GM23338 (cell line): Measurements from ENCODE around the gene TFF2. TPM values are rescaled to one million over a fixed set of nuclear protein-coding genes. Genes with fewer than 3 reads are reported as not detected.

ENCODE experiments used
- ATAC-seq: fragments of 200-7000 bp; cut with Tn5 transposase; 3 replicates; pipeline ENCODE4 v1.9.1; 2020
- DNase-seq: peaks from one replicate; pipeline ENCODE4 v3.0.0-alpha.2; 2015; ENCODE audit warnings: low spot score
- H2AFZ ChIP-seq: fragments of 200-600 bp; sonication (generic); 2 replicates; pipeline ENCODE4 v1.8.0; 2016; ENCODE audit warnings: antibody characterized with exemption, mild to moderate bottlenecking, moderate library complexity
- H3F3A ChIP-seq: fragments of 200-600 bp; sonication (generic); replicated peaks from 2 replicates; pipeline ENCODE4 v1.8.0; 2017; ENCODE audit warnings: antibody characterized with exemption, mixed run types, low read depth
- H3K27ac ChIP-seq: fragments of 200-600 bp; sonication (generic); 2 replicates; pipeline ENCODE4 v1.6.1; 2016; ENCODE audit warnings: low read depth
- H3K27me3 ChIP-seq: fragments of 200-600 bp; sonication (generic); 2 replicates; pipeline ENCODE4 v1.8.0; 2016; ENCODE audit warnings: mild to moderate bottlenecking, mixed run types, moderate library complexity; ENCODE audit not compliant: insufficient read depth
- H3K36me3 ChIP-seq: fragments of 200-600 bp; sonication (generic); 2 replicates; pipeline ENCODE4 v1.8.0; 2016; ENCODE audit warnings: mild to moderate bottlenecking; ENCODE audit not compliant: insufficient read depth
- H3K4me1 ChIP-seq: fragments of 200-600 bp; sonication (generic); 2 replicates; pipeline ENCODE4 v1.8.0; 2016; ENCODE audit warnings: mild to moderate bottlenecking, moderate library complexity; ENCODE audit not compliant: insufficient read depth
- H3K4me2 ChIP-seq: fragments of 200-600 bp; sonication (generic); 2 replicates; pipeline ENCODE4 v1.7.1; 2017; ENCODE audit warnings: mixed run types
- H3K4me3 ChIP-seq: fragments of 200-600 bp; sonication (generic); 2 replicates; pipeline ENCODE4 v1.6.1; 2016; ENCODE audit warnings: mixed run types
- H3K79me2 ChIP-seq: fragments of 200-600 bp; sonication (generic); replicated peaks from 2 replicates; pipeline ENCODE4 v1.8.0; 2017; ENCODE audit warnings: mild to moderate bottlenecking; ENCODE audit not compliant: insufficient read depth
- H3K9me2 ChIP-seq: fragments of 200-600 bp; sonication (generic); 2 replicates; pipeline ENCODE4 v1.8.0; 2017; ENCODE audit not compliant: insufficient read depth
- H4K20me1 ChIP-seq: fragments of 200-600 bp; sonication (generic); replicated peaks from 2 replicates; pipeline ENCODE4 v1.8.0; 2017; ENCODE audit warnings: mild to moderate bottlenecking; ENCODE audit not compliant: insufficient read depth
- H3K27ac Mint-ChIP-seq: 2 replicates; pipeline ENCODE4 v1.8.0; 2020; ENCODE audit warnings: inconsistent platforms, mild to moderate bottlenecking, moderate library complexity, mixed read lengths
- H3K27me3 Mint-ChIP-seq: 3 replicates; pipeline ENCODE4 v1.8.0; 2022; ENCODE audit warnings: low read depth, mild to moderate bottlenecking, moderate library complexity, mixed read lengths, inconsistent platforms; ENCODE audit not compliant: insufficient read depth, poor library complexity
- H3K36me3 Mint-ChIP-seq: 3 replicates; pipeline ENCODE4 v1.8.0; 2021; ENCODE audit warnings: low read depth, mild to moderate bottlenecking, inconsistent platforms, moderate library complexity, mixed read lengths
- H3K4me1 Mint-ChIP-seq: 3 replicates; pipeline ENCODE4 v1.8.0; 2020; ENCODE audit warnings: mild to moderate bottlenecking, inconsistent platforms, mixed read lengths
- H3K4me3 Mint-ChIP-seq: 3 replicates; pipeline ENCODE4 v1.8.0; 2021; ENCODE audit warnings: moderate library complexity, mild to moderate bottlenecking, inconsistent platforms, mixed read lengths
- H3K9me3 Mint-ChIP-seq: 3 replicates; pipeline ENCODE4 v1.8.0; 2020; ENCODE audit warnings: moderate library complexity, mild to moderate bottlenecking, inconsistent platforms, mixed read lengths
- CREB1 ChIP-seq: fragments of 250-450 bp; sonication (Bioruptor Pico); IDR thresholded peaks from 2 replicates; pipeline ENCODE4 v1.5.0; 2020; ENCODE audit warnings: low read depth, mild to moderate bottlenecking, moderate library complexity
- EZH2 ChIP-seq: fragments of 200-600 bp; sonication (generic); IDR thresholded peaks from one replicate; pipeline ENCODE4 v1.8.0; 2017; ENCODE audit warnings: antibody characterized with exemption, mild to moderate bottlenecking, low read depth; ENCODE audit not compliant: unreplicated experiment
- JUNB ChIP-seq: IDR thresholded peaks from one replicate; pipeline ENCODE4 v1.6.1; 2016; ENCODE audit warnings: antibody characterized with exemption; ENCODE audit not compliant: unreplicated experiment
- NANOG ChIP-seq: IDR thresholded peaks from 2 replicates; pipeline ENCODE4 v1.6.1; 2016; ENCODE audit warnings: antibody characterized with exemption, borderline replicate concordance
- POLR2AphosphoS5 ChIP-seq: IDR thresholded peaks from 2 replicates; pipeline ENCODE4 v1.6.1; 2016; ENCODE audit warnings: antibody characterized with exemption, low read depth
- ZNF331 ChIP-seq: fragments of 250-450 bp; sonication (Bioruptor Pico); IDR thresholded peaks from 2 replicates; pipeline ENCODE4 v1.5.0; 2020; ENCODE audit warnings: low read depth, mild to moderate bottlenecking, moderate library complexity
- polyA plus RNA-seq: library from polyadenylated mRNA; unstranded; fragments of >200 nt; fragmentation: Nextera tagmentation; extraction: Ambion mirVana; gene quantifications from 2 replicates; pipeline ENCODE4 v1.2.1, GENCODE V29; 2016
- total RNA-seq: library from RNA; depleted of rRNA; stranded (reverse); fragments of >200 nt; shearing (Covaris generic); gene quantifications from 2 replicates; pipeline ENCODE4 v1.2.3, GENCODE V29; 2014; rRNA removed

TFF2 gene
- total and polyA plus RNA-seq, 2 experiments from 2014 or later = not detected

GRCh38 chr21:42297377-42297776 is 53.4 kb downstream of the TFF2 start:
- H3K4me2 ChIP-seq = no peak overlapping the region
- H3K79me2 ChIP-seq = no peaks in the 10 kb centered on the region
- Mint-ChIP-seq H3K4me3 (no peak overlapping the region), H3K27me3 (peaks cover 17% of the 10 kb centered on the region), H3K36me3 (peaks cover 2% of the 10 kb centered on the region; the same call in 1 of the 3 replicates), H3K9me3 (no peaks in the 10 kb centered on the region), H3K27ac (no peak overlapping the region), H3K4me1 (peaks cover 9% of the 10 kb centered on the region)
- no peaks in the 10 kb centered on the region for H4K20me1 ChIP-seq
- ATAC-seq (no peak), DNase-seq (no peak)
- H3K27ac ChIP-seq = no peak overlapping the region
- H3K36me3 ChIP-seq = no peaks in the 10 kb centered on the region
- no peak for TF ChIP-seq POLR2AphosphoS5
- TF ChIP-seq EZH2 = no peak
- TF ChIP-seq ZNF331 = no peak
- no peak for TF ChIP-seq NANOG
- no peaks in the 10 kb centered on the region for H3K4me1 ChIP-seq
- H3F3A ChIP-seq = no peaks in the 10 kb centered on the region
- H3K4me3 ChIP-seq = no peak overlapping the region
- no peak overlapping the region for H2AFZ ChIP-seq
- H3K9me2 ChIP-seq = no peaks in the 10 kb centered on the region
- H3K27me3 ChIP-seq = no peaks in the 10 kb centered on the region

- Histone ChIP-seq H3K4me3 (no peak overlapping the region), H3F3A (no peaks in the 10 kb centered on the region), H3K79me2 (no peaks in the 10 kb centered on the region), H4K20me1 (no peaks in the 10 kb centered on the region), H3K4me2 (no peak overlapping the region), H3K36me3 (no peaks in the 10 kb centered on the region), H2AFZ (no peak overlapping the region), H3K27ac (no peak overlapping the region), H3K27me3 (no peaks in the 10 kb centered on the region), H3K4me1 (no peaks in the 10 kb centered on the region), H3K9me2 (no peaks in the 10 kb centered on the region)
- TF ChIP-seq JUNB = no peak
- no peak for TF ChIP-seq CREB1
- Mint-ChIP-seq H3K27ac (no peak overlapping the region), H3K27me3 (peaks cover 14% of the 10 kb centered on the region), H3K4me1 (peaks cover 9% of the 10 kb centered on the region), H3K9me3 (no peaks in the 10 kb centered on the region), H3K4me3 (no peak overlapping the region), H3K36me3 (peaks cover 2% of the 10 kb centered on the region; the same call in 1 of the 3 replicates)
- no peak for ATAC-seq
- DNase-seq = no peak
These were observed 54.3 kb downstream of the TFF2 start for GRCh38 chr21:42296501-42296900.

Other genes with a start within 250 kb of the TFF2 start
- gene ABCG1, start 131.9 kb downstream of the TFF2 start, total RNA-seq = 4.4 and 7.3 TPM in 2 replicates
- 1.3 and 1.7 TPM in 2 replicates for gene ABCG1, start 131.9 kb downstream of the TFF2 start, polyA plus RNA-seq
- gene TFF3, start 35.6 kb downstream of the TFF2 start, total RNA-seq = 1.2 TPM in 1 of 2 replicates, not detected in the other
- 3.1 and 3.3 TPM in 2 replicates for gene TFF3, start 35.6 kb downstream of the TFF2 start, polyA plus RNA-seq
- not detected in 2 replicates for gene TFF1, start 15.5 kb upstream of the TFF2 start, total RNA-seq
- not detected in 2 replicates for gene TFF1, start 15.5 kb upstream of the TFF2 start, polyA plus RNA-seq
- gene TMPRSS3, start 45.1 kb upstream of the TFF2 start, total RNA-seq = 0.17 TPM in 1 of 2 replicates, not detected in the other
- gene TMPRSS3, start 45.1 kb upstream of the TFF2 start, polyA plus RNA-seq = not detected in 2 replicates
- gene UBASH3A, start 52.9 kb upstream of the TFF2 start, total RNA-seq = not detected in 2 replicates
- not detected in 2 replicates for gene UBASH3A, start 52.9 kb upstream of the TFF2 start, polyA plus RNA-seq
- gene RSPH1, start 145.2 kb upstream of the TFF2 start, total RNA-seq = 0.12 TPM in 1 of 2 replicates, not detected in the other
- 0.23 and 1.4 TPM in 2 replicates for gene RSPH1, start 145.2 kb upstream of the TFF2 start, polyA plus RNA-seq
- gene SLC37A1, start 162.9 kb upstream of the TFF2 start, total RNA-seq = 25.2 and 30.3 TPM in 2 replicates
- 11.0 and 14.0 TPM in 2 replicates for gene SLC37A1, start 162.9 kb upstream of the TFF2 start, polyA plus RNA-seq